GM18498 (cell line): ENCODE results near the gene CTXN1.
"Not testable (repeated sequence)": the region's sequence is repeated elsewhere in the genome, so short reads cannot be mapped to it uniquely, and the experiment has no call there.

ENCODE experiments used
- ATAC-seq: cut with Tn5 transposase; IDR thresholded peaks from one replicate; pipeline ENCODE4 v1.9.1; 2021; ENCODE audit warnings: mild to moderate bottlenecking, moderate library complexity; ENCODE audit not compliant: unreplicated experiment

Gene CTXN1

DNA sequence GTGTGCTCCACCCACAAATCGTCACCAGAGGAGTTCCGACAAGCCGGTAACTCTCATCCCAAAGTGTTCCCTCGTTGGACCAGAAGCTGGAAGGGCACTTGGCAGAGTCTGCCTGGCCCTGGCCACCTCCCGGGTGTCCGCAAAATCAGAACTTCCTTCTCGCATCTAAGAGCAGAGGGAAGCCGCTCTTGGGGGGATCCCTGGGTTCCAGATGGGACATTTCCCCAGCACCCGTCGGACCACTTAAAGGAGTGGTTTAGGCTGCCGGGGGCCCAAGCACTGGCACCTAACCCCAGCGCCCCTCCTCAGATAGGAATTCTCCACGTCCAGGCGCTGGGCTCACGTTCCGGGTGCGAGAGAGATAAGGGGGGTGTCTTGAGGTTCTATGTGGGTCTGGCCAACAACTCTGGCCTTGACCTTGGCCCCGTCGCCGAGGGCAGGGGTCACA, 23.1 kb downstream of the CTXN1 start:
- no peak for ATAC-seq

DNA sequence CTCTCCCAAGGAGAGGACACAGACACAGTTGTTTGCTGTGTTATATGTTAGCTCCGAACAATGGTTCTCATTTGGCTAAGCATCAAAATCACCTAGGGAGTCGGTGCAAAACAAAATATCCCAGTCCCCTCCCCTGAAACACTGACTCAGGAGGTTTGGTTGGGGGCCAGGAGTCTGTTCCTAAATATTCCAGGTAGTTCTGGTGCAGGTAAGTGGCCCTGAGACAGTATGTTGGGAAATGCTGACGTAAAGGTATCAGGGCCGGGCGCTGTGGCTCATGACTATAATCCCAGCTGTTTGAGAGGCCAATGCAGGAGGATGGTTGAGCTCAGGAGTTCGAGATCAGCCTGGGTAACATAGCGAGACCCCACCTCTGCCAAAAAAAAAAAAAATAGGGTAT, 24.6 kb downstream of the CTXN1 start:
- no peak for ATAC-seq

DNA sequence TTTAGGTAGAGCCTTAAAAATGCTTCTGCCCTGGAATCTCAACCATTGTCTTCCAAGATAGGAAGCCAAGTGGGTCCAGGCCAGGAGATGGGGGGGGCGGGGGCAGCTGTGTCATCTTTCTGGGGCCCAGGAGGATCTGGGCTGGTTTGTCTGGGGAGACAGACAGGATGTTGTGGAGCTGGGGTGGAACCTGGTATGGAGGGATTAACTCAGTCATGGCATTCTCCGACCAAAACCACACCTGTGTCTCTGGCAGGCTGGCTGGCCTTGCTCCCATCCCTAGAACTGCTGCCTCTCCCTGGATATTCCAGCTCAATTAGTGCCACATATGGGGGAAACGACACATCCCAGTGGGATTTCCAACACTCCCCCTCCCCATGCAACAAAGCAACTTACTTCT, 25.0 kb downstream of the CTXN1 start:
- ATAC-seq: no peak

DNA sequence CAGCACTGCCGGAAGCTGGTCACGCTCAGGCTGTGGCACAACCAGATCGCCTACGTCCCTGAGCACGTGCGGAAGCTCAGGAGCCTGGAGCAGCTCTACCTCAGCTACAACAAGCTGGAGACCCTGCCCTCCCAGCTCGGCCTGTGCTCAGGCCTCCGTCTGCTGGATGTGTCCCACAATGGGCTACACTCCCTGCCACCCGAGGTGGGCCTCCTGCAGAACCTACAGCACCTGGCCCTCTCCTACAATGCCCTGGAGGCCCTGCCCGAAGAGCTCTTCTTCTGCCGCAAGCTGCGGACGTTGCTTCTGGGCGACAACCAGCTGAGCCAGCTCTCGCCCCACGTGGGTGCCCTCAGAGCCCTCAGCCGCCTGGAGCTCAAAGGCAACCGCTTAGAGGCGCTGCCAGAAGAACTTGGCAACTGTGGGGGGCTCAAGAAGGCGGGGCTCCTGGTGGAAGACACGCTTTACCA, 25.5 kb downstream of the CTXN1 start:
- no peak for ATAC-seq

DNA sequence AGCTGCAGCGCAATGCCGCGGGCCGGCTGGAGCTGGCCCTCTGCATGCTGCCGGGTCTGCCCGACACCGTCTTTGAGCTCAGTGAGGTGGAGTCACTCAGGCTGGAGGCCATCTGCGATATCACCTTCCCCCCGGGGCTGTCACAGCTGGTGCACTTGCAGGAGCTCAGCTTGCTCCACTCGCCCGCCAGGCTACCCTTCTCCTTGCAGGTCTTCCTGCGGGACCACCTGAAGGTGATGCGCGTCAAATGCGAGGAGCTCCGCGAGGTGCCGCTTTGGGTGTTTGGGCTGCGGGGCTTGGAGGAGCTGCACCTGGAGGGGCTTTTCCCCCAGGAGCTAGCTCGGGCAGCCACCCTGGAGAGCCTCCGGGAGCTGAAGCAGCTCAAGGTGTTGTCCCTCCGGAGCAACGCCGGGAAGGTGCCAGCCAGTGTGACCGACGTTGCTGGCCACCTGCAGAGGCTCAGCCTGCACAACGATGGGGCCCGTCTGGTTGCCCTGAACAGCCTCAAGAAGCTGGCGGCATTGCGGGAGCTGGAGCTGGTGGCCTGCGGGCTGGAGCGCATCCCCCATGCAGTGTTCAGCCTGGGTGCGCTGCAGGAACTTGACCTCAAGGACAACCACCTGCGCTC, 26.1 kb downstream of the CTXN1 start:
- ATAC-seq: no peak

DNA sequence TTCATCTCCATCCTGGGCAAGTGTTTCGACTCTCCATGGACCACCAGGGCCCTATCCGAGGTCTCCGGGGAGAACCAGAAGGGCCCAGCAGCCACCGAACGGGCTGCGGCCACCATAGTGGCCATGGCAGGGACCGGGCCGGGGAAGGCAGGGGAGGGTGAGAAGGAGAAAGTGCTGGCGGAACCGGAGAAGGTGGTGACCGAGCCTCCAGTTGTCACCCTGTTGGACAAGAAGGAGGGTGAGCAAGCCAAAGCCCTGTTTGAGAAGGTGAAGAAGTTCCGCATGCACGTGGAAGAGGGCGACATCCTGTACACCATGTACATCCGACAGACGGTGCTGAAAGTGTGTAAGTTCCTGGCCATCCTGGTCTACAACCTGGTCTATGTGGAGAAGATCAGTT, 27.0 kb downstream of the CTXN1 start:
- no peak for ATAC-seq

DNA sequence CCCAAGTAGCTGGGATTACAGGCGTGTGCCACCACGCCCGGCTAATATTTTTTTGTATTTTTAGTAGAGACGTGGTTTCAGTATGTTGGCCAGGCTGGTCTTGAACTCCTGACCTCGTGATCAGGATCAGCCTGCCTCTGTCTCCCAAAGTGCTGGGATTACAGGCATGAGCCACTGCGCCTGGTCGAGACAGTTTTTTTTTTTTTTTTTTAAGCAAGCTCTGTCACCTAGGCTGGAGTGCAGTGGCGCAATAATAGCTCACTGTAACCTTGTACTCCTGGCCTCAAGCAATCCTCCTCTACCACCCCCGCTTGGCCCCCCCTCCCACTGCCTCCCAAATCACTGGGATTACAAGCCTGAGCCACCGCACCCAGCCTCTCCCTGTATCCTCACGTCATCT, 28.6 kb downstream of the CTXN1 start:
- ATAC-seq: no peak

DNA sequence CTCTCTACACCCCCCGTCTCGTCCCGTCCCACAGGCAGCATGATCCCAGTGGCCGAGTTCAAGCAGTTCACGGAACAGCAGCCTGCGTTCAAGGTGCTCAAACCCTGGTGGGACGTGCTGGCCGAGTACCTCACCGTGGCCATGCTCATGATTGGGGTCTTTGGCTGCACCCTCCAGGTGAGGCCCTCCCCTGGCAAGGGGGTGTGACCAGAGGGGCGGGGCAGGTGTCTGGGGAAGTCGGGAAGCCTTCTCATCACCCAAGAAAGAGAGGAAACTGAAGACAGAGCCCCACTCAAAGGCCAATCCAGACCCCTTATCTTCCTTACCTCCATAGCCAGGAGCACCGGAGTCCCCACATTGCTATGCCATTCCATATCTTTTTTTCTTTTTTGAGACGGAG, 30.4 kb downstream of the CTXN1 start:
- ATAC-seq: no peak

DNA sequence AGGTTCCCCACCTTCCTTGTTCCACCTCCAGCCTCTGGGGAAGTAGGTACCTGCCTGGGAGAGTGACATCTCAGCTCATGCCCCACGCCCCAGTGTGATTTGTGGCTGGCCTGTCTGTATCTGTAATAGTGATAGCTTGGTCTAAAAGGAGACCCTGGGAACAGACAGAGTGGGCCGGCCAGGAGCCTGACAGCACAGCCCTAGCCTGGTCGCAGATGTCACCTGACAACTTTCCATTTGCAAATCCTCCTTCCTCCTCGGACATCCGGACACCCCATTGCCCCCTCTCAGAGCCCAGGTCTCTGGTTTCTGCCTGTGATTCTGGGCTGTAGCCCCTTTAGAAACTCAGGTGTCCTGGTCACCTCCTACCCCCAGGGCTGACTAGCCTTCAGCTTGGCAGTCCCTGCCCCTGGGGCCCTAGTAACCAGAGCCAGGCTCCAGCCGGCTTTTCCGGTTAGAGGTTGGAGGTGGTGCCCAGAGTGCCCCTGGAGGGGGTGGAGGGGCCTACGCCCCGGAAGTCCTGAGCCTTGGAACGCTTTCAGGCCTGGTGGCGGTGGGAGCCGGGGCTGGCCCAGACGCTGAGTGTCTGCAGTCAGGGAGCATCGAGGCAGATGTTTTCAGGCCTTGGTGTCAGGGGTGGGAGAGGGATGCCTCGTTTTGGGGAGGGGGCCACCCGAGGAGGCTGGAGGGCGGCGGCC, 31.2 kb downstream of the CTXN1 start:
- no peak for ATAC-seq

DNA sequence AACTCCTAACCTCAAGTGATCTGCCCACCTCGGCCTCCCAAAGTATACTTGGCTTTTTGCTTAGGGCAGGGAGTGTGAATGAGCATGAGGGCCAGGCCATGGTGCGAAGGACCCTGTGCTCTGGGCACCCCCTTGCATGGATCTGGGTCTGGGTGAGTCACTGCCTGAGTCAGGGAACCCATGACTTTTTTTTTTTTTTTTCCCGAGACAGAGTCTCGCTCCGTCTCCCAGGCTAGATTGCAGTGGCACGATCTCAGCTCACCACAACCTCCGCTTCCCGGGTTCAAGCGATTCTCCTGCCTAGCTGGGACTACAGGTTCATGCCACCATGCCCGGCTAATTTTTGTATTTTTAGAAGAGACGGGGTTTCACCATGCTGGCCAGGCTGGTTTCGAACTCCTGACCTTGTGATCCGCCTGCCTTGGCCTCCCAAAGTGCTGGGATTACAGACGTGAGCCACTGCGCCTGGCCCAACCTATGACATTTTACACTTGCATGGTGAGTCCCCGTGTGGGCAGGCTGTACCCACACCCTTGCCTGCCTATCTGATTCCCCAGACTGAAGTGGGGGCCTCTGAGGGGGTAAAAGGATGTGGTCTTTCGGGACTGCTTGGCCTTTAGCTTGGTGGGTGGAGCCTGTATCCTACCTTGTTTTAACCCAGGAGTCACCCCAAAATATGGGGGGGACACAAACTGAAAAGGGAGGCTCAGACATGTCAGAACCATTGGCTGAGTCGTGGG, 32.4 kb downstream of the CTXN1 start:
- ATAC-seq: not testable (repeated sequence)

DNA sequence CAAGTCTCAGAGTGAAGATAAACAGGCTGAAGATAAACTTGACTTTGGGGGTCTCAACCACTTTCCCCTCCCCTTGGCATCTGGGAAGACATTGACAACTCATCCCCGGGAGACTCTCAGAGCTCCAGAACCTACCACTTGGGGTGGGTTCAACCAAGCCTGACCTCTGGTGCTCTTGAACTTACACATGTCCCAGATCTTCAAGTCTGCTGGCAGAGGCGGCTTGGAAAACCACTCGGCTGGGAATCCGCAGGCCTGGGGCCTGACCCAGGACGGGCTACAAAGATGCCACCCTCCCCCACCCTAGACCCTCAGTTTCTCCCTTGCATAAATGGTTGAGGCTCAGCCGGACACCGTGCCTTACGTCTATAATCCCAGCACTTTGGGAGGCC, 37.1 kb downstream of the CTXN1 start:
- ATAC-seq: no peak

DNA sequence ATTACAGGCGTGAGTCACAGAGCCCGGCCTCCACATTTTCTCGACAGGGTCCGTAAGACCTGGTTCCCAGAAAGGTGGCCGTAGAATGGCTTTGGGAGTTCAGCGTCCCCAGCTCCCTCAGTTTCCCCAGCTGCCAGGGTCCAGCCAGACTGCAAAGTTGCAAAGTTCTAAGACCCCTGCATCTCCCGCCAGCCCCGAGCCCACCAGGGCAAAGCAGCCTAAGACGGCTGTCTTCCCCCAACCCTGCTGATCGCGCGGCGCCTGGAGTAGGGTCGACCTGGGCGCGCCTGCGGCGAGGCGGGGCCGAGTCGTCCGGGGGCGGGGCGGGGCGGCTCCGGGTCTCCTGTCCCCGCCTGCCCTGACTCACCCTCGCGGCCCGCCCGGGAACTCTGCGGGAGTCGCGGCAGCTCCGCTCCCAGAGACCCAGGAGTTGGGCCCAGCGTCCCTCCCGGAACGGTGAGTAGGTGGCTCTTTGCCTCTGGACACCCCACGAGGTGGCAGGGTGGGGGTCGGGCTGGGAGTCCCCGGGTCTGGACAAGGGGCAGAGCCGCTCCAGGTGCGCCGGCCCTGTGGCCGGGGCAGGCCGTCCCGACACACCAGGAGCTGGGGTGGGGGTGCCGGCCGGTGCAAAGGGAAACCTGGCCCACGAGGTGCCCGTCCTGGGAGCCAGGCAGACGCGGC, 37.6 kb downstream of the CTXN1 start, which contains the start of gene LRRC8E:
TSS of gene LRRC8E (plus strand) at position 366 of the 681 bp plus-strand sequence. CDS start 7,094 bp downstream, outside the sequence.
- ATAC-seq: no peak

DNA sequence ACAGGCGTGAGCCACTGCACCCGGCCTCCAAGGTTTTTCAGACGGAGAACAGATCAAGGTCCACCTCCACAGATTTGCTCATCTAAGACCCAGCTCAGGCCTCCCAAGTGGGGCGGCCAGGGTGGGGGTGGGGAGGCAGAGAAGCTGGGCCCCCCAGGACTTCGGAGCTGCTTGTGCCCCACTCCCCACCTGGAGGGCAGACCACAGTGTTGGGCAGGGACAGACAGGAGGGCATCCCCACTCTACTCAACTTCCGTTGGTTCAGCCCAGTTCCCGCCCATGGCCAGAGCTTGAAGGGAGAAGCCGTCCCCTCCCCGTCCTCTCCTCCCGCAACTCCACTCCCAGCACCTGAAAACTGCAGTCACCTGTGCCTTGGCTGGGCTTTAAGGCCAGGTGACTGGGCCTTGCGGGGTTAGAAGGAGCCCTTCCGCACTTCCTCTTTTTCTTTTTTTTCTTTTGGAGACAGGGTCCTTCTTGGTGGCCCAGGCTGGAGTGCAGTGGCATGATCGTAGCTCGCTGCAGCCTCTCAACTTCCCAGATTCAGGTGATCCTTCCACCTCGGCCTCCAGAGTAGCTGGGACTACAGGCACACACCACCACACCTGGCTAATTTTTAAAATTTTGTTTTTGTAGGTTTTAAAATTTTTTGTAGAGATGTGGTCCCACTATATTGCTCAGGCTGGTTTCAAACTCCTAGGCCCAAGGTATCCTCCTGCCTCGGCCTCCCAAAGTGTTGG, 38.4 kb downstream of the CTXN1 start:
- ATAC-seq: no peak

DNA sequence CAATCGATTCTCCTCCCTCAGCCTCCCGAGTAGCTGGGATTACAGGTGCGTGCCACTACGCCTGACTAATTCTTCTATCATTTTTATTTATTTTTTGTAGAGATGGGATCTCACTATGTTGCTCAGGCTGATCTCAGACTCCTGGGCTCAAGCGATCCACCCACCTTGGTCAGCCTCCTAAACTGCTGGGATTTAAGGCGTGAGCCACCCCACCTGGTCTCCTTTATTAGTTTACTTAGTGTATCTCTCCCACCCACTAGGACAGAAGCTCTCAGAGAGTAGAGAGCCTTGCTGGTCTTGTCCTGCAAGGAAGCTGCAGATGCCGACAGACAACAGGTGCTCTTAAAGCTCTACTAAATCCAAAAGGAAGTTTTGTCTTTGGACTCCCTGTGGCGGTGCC, 40.1 kb downstream of the CTXN1 start:
- ATAC-seq: no peak

DNA sequence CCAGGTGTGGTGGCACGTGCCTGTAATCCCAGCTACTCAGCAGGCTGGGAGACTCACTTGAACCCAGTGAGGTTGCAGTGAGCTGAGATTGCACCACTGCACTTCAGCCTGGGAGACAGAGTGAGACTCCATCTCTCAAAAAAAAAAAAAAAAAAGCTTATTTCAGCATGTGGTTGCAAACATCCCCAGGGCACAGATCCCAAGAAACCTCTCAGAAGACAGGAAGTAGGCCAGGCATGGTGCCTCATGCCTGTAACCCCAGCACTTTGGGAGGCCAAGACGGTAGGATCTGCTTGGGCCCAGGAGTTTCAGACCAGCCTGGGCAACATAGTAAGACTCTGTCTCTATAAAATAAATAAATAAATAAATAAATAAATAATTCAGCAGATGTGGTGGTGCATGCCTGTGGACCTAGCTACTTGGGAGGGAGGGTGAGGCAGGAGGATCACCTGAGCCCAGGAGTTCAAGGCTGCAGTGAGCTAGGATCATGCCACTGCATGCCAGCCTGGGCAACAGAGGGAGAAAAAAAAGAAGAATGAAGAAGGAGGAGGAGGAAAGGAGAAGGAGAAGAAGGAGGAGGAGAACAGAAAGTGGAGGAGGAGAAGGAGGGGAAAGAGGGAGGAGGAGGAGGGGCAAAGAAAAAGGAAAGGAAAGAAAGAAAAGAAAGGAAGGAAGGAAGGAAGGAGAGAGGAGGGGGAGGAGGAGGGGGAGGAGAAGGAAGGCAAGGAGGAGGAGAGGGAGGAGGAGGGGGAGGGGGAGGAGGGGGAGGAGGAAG, 42.0 kb downstream of the CTXN1 start:
- ATAC-seq: no peak

DNA sequence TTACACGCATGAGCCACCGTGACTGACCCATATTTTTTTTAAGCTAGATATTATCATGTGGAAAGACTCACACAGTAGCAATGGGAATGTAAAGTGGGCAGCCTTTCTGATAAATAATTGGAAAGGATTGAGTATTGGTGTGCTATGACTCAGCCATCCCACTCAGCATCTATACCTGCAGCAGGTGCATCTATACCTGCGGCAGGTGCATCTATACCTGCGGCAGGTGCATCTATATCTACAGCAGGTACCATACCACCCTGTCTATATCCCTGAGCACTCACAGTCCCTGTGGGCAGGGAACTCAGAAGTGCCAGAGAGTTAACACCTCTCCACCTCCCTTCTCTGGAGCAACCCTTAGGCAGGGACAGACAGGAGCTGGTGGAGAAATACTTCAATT, 42.8 kb downstream of the CTXN1 start:
- no peak for ATAC-seq

DNA sequence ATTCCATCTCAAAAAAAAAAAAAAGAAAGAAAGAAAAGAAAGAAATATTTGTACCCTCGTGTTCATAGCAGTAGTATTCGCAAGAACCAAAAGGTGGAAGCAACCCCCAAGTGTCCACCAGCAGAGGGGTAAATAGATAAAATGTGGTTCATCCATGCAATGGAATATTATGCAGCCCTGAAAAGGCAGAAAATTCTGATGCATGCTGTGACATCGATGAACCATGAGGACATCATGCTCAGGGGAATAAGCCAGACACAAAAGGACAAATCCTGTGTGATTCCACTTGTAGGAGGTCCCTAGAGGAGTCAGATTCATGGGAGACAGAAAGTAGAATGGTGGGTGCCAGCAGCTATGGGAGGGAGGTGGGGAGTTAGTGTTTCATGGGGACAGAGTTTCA, 44.0 kb downstream of the CTXN1 start:
- ATAC-seq: no peak

DNA sequence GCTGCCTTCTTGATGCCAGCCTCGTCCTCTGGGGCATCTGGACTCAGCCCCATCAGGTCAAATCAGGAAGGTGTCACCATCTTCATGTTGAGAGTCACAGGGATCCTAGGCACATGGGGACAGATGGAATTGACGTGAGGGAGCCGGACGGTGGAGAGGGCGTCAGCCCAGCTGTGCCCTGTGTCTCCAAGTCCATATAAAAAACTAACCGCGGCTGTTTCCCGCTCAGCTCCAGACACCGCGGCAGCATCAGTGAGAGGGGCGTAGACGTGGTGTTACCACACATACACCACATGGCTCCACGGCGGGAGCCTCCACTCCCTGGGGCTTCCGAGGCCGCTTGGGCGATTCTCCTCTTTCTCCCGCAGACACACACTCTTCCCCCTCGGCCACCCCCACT, 46.1 kb downstream of the CTXN1 start:
- no peak for ATAC-seq

DNA sequence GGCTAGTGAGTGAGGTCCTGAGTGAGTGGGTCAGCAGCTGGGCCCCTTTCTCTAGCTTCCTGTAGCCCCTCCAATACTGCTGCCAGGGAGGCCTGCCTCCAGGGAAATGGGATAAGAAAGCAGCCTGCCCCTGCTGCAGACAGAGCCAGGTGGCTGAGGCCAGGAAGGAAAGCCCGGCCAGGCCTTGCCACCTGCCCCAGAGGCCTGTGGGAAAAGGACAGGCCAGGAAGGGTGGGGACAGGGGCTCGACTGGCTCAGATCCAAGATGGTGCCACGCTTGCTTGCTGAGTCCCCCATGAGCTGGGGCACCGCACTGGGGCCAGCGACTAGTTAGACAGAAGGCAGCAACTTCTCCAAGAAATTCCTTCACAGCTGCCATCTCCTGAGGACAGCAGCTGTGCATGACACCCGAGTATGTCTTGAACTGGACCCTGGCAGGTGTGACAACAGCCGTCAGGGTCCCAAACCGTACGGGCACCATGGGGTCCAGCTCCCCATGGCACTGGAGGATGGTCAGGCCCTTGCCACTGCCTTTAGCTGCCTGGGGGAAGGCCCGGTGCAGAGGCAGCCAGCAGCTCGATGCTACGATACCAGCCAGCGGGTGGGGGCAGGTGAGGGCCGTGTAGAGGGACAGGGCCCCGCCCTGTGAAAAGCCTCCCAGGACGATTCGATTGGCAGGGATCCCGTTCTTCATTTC, 46.7 kb downstream of the CTXN1 start:
- ATAC-seq: no peak
